ENCODE results near the gene SERINC3. TPM values are rescaled to one million over a fixed set of nuclear protein-coding genes. Genes with fewer than 3 reads are reported as not detected.

The SERINC3 gene
- polyA plus RNA-seq, 1 donor, result 69.2 TPM

Other genes with a start within 250 kb of the SERINC3 start
- gene FITM2, start 210.9 kb downstream of the SERINC3 start, polyA plus RNA-seq, result 7.4 TPM
- gene R3HDML, start 185.0 kb downstream of the SERINC3 start, polyA plus RNA-seq, result 0.04 TPM
- gene HNF4A, start 166.4 kb downstream of the SERINC3 start, polyA plus RNA-seq, result 259 TPM
- 10.0 TPM for gene TTPAL, start 46.2 kb downstream of the SERINC3 start, polyA plus RNA-seq
- gene PKIG, start 60.5 kb upstream of the SERINC3 start, polyA plus RNA-seq, result 46.5 TPM
- 7.3 TPM for gene ADA, start 129.6 kb upstream of the SERINC3 start, polyA plus RNA-seq
- 0.09 TPM for gene CCN5, start 193.3 kb upstream of the SERINC3 start, polyA plus RNA-seq
- gene KCNK15, start 223.8 kb upstream of the SERINC3 start, polyA plus RNA-seq, result 0.21 TPM